GM18526 (cell line): ENCODE data around the gene ZNF135.

ENCODE experiments used
- POLR2A ChIP-seq: IDR thresholded peaks from 3 replicates; pipeline ENCODE4 v1.6.1; 2011; ENCODE audit not compliant: insufficient read length; ENCODE audit errors: extremely low read depth

Gene ZNF135

DNA sequence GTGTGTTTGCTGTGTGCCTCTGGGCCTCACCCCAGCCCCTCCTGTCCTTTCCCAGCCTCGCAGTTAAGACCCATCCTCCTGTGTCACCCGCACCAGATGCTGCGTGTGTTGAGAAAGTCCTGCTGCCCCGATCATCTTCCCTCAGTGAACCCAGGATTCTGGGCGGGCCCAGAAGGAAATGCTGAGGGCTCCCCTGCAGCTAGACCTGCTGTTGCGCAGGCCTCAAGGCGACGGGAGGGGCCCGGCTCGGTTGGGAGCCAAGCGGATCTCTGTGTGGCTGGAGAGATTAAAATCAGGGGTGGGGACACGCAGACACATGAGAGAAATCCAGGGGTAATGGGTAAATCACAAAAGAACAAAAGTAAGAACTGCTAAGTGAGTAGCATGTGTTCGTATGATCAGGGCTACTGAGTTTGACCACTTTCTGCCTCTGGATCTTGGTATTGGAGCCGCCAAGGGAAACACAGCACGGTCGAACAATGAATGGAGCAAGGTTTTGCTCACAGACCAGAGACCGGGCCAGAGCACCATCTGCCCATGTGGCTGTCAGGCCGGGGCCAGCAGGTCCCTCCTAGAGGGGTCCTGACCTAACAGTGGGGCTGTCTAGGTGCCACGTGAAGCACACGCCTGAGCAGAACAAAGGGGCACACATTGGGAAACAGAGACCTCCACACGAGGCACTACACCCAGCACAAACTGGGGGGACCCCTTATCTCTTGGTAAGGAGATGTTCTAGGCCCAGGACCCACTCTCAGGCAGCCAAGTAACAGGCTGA is 18.1 kb upstream of the ZNF135 start:
- TF ChIP-seq POLR2A: no peak

DNA sequence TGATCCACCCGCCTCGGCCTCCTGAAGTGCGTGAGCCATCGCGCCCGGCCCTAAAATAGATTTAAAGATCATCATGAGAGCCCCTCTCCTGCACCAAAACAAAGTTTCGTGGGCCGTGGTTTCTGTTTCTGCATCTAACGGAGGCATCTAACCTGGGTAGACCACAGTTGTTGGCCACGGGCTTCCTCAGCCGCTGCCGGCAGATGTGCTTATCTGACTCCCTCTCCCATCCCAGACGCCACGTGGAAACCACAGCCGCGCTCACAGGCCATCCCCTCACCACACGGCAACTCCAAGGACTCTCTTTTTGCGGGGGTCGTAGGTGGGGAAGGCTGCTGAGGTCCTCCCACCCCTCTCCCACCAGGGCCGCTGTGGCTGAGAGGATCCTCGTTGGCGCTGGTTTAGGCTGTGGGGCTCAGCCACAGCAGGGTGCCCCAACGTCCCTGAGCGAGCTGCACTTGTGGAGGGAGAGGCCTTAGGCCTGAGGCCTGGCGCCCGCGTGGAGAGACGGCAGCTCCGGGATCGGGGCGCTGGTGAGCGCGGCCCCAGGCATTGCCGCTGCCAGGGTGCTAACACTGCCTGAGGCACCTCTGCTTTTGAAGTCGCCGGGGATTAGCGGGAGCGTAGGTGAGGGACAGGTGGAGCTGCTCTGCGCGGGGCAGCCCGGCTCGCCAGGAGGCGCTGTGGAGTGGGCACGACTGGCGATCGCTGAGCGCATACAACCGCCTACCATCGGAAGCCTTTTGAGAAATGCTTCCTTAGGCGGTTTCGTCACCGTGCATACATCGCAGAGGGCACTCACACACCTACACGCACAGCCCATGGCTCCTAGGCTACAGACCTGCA is 16.4 kb upstream of the ZNF135 start:
- TF ChIP-seq POLR2A: no peak

DNA sequence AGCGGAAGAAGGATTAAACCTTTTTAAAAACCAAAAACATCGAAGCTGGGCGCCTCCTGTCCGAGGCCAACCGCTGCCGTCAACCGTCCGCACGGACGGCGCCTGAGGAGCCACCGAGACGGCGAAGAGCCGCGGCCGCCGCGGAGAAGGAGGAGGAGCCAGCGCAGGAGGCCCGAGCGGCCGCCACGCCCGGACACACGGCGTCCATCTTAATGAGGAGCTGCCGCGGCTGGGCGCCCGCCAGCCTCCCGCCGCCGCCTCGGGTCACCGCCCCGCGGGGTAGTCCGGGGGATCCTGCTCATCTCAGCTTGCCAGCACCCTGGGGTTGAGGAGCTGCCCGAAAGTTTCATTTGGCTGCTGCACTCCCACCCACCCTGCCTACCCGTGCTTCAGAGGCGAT is 14.7 kb upstream of the ZNF135 start:
- TF ChIP-seq POLR2A: no peak

GRCh38 chr19:58044886-58045285 is 14.2 kb upstream of the ZNF135 start:
- no peak for TF ChIP-seq POLR2A

- no peak for TF ChIP-seq POLR2A
These were observed 13.6 kb upstream of the ZNF135 start for GRCh38 chr19:58045411-58046050.

DNA sequence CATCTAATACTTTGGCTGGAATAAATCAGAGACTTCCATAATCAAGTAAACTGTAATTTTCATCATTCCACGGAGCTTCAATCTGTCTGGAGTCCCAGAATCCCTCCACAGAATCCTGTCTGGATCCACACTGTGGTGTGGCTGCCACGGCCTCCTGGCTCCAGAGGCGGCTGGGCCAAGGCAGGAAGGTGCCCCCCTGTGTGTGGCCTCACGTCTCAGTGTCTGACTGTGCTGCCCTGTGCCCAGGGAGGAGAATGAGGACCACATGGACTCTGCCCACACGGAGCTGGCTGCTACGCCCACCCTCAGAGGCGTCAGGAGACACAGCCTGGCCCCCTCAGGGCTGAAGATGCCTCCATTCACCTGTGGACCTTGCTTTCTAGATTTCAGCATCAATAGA is 12.2 kb upstream of the ZNF135 start:
- no peak for TF ChIP-seq POLR2A

GRCh38 chr19:58047672-58048071 is 11.4 kb upstream of the ZNF135 start:
- no peak for TF ChIP-seq POLR2A

GRCh38 chr19:58052256-58052655 is 6.8 kb upstream of the ZNF135 start:
- no peak for TF ChIP-seq POLR2A

DNA sequence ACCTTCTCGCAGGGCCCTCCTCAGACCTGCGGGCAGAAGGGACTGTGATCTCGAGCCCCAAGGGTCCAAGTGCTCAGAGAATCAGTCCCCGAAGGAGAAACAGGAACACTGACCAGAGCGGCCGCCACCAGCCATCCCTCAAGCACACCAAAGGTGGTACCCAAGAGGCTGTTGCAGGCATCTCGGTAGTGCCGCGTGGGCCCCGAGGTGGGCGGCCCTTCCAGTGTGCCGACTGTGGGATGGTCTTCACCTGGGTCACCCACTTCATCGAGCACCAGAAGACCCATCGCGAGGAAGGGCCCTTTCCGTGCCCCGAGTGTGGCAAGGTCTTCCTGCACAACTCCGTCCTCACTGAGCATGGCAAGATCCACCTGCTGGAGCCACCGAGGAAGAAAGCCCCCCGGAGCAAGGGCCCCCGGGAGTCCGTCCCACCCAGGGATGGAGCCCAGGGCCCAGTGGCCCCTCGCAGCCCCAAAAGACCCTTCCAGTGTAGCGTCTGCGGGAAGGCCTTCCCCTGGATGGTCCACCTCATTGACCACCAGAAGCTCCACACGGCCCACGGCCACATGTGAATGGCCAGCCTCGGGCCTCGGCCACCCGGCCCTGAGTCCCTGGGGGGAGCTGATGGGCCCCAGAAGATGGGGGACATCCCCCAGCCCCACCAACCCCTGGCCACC is 5.5 kb upstream of the ZNF135 start:
- no peak for TF ChIP-seq POLR2A

DNA sequence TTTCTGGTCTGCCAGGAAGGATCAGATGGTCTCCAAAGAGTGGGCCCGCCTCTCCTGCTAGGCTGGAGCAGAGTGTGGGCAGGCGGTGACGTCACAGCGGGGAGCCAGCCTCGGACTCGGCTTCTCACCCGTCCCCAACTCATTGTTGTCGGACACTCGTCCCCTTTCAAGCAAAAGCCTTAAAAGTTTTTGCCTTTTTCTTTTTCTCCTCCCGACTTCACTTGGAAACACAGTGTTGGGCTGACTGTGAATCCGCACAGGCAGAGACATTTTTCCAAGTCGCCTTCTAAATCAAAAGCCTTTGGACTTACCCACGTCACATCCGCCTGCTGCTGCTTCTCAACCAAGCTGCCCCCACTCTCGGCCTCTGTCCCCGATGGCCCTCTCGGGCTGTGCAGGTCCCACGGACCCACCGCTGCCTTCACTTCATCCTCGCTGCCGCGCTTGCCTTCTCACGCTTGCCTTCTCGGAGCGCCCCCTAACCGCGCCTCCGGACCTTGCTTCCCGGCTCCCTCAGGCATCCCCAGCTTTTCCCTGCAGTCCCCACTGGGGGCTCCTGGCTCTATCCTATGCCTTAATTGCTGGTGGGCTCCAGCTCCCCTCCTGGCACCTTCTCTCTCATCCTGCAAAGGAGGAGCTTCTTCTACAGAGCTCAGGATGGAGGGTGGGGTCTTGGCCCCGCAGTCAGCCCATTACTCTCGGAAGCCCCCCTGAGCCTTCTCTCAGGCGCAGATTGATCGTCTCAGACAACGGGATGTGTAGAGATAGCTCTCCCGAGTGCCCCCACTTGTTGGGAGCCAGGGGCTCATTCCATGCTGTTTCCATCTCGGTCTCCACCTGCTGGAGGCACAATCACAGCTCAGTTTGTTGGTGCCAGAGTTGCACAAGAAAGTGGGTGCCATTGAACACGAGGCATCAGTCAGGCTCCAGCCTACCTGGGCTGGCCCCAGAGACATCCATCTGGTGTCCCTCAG is 3.9 kb upstream of the ZNF135 start:
- TF ChIP-seq POLR2A: no peak

GRCh38 chr19:58056261-58056660 is 2.8 kb upstream of the ZNF135 start:
- TF ChIP-seq POLR2A: no peak

- TF ChIP-seq POLR2A: no peak
These were observed 2.2 kb upstream of the ZNF135 start for GRCh38 chr19:58056861-58057260.

DNA sequence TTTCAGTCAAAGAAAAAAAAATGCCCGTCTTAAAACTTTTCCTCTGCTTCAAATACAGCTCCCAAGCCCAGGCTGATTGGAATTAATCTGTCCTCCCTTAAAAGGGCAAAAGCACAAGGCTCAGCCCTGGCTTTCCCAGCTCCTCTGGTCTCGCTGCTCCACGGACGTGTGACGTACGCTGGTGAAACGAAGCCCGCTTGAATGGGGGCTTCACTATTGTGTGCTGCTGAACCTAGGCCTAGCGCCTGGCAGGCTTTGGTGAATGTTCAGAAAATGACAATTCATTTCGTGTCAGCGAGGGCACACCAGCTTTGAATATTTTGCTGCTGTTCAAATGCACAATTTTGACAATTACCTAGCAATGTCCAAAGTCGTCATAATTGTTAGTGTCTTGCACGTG is 615 bp upstream of the ZNF135 start:
- no peak for TF ChIP-seq POLR2A

- no peak for TF ChIP-seq POLR2A
These were observed 593 bp downstream of the ZNF135 start for GRCh38 chr19:58059671-58060078.

DNA sequence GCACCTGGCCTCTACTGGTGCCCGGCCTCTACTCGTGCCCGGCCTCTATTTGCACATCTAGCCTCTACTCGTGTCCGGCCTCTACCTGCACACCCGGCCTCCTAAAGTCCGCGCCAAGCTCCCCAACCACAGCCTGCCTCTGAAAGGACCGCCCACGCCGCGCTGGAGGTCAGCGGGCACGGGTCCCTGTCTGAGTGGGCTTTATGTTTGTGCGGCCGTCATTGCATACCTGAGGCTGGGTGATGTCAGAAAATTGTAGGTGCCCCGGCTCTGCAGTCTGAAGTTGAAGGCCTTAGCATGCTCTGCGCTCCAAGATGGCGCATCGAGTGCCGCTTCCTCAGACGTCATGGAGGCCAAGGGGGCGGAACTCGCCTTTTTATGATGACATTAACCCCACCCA is 1.1 kb downstream of the ZNF135 start:
- no peak for TF ChIP-seq POLR2A

GRCh38 chr19:58063712-58064111 is 4.6 kb downstream of the ZNF135 start:
- TF ChIP-seq POLR2A: no peak
